GM18511 (cell line): ENCODE measurements around the gene GDPD4.

Source experiments
- ATAC-seq: cut with Tn5 transposase; IDR thresholded peaks from one replicate; pipeline ENCODE4 v1.9.1; 2021; ENCODE audit warnings: mild to moderate bottlenecking, moderate library complexity; ENCODE audit not compliant: unreplicated experiment

The GDPD4 gene, protein sequence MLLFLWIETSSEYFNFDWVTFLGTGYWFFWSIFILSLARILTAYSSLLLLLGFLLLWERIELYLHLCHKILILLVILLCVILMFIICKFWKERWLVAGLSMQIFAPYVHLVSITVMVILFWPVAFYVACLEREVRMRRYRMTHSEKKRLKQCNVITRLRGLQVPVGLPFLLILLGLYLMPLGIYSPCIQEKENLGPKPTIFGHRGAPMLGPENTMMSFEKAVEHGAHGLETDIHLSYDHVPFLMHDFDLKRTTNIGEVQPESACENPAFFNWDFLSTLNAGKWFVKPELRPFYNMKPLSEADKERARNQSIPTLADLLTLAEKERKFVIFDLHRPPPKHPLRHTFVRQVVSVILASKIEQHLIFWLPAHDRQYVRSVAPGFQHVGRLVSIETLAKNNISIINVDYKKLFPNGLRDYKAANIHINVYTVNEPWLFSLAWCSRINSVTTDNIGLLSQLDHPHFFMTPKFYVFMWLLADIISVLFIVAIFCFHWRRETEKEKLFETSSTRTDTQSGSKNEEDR

DNA sequence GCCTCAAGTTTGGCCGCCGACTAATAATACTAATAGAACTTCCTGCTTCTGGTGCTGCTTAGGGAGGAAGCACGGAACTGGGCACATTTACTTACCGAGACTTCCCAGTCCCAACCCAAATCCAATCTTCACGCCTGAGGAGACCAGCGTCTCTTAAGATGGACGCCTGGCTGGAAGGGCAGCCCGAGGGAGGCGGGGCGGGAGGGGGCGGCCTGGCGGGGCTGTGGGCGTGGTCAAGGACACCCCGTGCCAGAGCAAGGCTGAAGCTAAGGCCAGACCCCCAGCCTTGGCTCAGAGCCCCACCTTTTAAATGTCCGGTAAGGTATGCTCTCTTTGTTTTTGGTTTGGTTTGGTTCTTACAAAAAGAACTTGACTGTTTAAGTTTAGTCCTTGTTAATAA is at the start of gene GDPD4:
GDPD4 (minus strand) TSS at position 177 of the 400 bp plus-strand sequence. CDS start 16,549 bp downstream, outside the sequence.
- no peak for ATAC-seq

DNA sequence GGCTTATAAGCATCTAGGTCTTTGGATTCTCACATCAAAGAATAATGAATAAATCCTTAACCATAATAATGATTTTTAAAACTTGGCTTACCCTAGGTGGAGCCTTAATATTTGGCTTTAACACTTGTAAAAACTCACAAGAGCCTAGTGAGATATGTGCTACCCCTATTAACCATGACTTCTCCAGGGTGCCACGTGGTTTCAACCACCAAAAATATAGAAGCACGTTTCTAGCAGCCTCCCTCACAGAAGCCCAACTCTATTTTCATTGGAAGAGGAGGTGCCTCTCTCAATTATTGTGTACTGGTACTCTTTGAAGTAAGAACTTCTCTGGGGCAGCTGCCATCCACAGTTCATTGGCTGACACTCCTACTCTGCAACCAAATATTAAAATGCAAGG is 46.5 kb upstream of the GDPD4 start:
- no peak for ATAC-seq

DNA sequence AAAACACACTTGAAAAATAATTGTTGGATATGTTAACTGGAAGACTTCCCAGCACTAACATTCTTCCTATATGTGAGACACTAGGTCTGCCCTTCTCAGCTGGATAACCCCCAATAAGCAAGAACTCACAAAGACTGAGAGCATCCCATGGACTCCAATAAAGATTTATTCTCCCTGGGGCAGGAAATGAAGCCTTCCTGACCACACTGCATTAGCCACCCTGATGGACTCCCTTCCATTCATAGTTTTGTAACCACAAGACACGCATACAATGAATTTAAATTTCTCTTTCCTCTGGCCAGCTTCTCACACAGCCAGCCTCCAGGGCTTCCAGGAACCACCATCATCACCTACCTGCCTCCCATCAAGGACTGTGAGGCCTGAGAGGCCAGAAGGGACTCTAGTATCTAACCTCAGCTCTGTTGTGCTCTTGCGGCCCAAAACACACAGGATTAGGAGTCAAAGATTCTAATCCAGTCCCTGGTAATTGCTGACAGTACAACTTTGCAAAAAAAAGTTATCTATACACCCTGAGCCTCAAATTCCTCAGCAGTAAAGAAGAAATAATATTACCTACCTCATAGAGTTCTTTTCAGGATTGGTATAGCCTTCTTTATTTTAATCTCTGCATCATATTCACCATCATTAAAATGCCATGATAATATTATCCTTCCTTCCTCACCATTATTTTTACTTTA is 45.6 kb upstream of the GDPD4 start:
- no peak for ATAC-seq

DNA sequence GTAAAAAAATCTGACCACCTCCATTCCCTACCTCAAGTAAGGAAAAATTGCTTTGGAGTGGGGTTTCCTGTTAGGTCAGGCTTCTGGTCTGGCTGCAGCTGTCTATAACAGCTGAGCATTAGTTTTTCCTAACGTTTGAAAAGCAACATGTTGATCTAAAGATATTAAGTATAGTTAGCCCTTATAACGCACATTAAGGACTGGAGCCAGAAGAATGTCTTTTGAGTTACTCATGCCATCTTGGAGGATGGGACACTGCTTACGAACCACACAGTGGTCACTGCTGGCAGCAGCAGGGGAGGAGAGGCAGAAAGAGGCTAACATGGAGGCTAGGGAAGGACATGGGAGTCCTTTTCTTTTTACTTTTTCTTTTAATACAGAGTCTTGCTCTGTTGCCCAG is 44.1 kb upstream of the GDPD4 start:
- no peak for ATAC-seq

DNA sequence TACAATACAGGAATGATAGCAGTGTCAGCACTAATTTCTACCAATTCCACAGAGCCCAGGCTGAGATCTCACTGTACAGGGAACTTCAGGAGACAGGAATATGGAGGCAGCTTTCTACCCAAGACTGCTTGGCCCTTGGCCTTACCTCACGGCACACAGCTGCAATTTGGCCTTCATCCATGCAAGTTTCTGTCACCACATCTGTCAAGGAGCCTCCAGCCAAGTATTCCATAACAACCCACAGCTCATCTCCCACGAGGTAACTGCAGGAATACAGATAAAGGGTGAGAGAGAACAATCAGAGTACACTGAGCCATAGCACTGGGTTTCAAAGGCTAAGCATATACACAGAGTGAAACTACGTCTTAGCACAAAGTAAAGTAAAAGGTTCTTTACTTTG is 39.0 kb upstream of the GDPD4 start:
- ATAC-seq = no peak

DNA sequence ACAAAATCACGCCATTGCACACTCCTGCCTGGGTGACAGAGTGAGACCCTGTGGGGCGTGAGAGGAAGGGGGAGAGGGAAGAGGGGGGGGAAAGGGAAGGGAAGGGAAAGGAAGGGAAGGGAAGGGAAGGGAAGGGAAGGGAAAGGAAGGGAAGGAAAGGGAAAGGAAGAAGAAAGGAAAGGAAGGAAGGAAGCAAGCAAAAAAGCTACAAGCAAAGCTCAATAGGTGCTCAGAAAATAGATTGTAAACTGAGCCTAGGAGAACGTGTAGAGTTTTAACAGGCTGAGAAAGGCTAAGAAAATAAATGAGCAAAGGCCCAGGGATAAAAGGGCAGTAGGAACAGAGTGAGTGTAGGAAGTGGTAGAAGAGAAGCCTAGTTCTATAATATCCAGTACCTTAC is 30.8 kb upstream of the GDPD4 start:
- no peak for ATAC-seq

DNA sequence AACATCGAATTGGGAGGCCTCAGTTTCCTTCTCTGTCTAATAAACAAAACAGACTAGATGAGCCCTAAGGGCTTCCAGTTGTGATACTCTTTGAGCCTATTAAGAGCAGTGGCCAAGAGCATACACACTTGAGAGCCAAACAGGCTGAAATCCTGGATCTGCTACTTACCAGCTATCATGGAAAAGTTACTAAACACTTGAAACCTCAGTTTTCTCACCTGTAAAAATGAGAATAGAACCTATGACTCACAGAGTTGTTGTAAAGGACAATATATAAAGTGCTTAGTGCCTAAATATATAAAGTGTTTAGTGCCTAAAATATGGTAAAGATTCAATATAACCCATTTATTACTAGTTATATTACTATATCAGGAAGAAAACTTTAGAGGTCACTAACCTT is 23.7 kb upstream of the GDPD4 start:
- ATAC-seq = no peak

DNA sequence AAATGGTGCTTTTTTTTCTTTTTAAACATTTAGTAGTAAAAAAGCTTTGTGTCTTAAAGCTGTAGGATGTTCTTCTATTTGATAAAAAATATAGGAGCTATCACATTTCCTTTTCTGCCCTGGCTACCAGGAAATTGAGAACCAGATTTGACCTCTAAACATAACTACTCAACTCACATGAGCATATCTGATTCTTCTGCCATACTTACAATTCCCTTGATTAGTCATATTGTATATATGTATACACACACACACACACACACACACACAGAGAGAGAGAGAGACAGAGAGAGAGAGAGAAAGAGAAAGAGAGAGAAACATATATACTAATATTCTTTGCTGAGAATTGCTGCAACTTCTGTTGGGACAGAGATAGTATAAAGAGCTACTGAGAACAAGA is 23.0 kb upstream of the GDPD4 start:
- ATAC-seq = no peak

DNA sequence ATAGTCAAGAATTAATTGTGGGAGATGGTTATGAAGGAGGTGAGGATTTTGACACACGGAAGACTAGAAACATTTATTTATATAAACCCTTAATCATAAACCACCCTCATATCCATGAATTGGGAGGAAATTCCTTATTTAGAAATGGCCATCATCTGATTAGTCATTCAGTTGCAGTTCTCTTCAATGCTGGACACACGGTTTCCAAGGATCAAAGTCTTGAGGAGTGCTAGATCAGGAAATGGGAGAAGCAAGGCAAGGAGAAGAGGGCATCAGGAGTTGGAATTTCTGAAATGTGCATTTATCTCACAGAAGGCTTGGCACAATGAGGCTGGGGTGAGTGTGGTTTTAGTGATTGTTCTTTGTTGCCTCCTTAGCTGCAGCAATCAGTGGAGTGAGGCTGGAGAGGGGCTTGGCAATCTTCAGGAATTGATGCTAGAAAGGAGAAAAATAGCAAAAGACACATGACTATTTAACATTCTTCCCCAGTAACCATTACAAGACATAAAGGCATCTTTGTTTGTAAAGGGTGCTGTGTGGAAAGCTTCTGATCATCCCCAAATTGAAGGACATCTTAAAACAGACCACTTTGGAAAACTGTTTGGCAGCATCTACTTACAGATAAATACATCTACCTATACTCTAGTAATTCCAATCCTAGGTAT is 21.6 kb upstream of the GDPD4 start:
- no peak for ATAC-seq

DNA sequence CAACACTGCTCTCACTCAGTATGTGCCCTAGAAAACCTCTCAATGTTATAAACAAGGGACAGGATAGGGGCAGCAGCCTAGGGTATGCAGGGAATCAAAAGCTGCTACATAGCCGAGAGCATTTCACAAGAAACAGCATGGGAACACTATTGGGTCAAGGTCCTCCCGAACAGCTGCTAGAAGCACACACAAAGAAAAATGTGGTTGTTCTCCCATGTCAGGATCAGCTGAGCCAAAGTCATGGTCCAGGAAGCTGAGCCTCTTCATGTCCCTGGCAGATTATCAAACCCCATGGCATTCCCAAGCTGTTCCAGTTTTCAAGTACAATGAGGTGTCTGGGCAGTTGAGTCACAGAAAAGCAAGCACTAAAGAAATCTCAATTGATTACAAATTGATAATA is 21.0 kb upstream of the GDPD4 start:
- no peak for ATAC-seq

DNA sequence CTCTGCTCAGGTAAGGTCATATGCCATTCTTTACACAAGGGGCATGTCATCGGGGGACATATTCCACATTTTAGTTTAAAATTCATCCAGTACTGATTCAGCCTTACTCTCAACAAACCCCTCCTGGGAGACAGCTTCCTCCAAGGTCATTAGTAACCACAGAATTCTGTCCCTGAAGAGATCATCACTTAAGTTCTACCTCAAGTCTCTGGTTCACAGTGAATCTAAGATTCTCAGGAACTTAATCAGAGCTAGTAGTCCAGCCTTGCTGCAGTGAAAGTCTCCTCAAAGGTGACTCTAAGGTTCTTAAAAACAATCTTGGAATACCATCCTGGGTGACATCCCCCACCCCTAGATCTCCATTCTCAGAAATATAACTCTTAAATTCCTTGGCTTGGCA is 18.9 kb upstream of the GDPD4 start:
- no peak for ATAC-seq

DNA sequence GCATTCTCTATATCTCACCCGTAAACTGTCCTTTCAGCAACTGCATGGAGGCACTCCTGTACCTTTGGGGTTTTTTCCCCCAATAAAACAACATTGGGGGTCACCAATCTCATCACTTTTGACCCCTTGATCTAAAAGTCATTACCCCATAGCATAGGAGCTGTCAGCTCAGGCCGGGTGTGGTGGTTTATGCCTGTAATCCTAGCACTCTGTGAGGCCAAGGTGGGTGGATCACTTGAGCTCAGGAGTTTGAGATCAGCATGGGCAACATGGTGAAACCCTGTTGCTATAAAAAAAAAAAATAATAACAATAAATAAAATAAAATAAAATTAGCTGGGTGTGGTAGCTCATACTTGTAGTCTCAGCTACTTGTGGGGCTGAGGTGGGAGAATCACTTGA is 17.1 kb upstream of the GDPD4 start:
- ATAC-seq = no peak

DNA sequence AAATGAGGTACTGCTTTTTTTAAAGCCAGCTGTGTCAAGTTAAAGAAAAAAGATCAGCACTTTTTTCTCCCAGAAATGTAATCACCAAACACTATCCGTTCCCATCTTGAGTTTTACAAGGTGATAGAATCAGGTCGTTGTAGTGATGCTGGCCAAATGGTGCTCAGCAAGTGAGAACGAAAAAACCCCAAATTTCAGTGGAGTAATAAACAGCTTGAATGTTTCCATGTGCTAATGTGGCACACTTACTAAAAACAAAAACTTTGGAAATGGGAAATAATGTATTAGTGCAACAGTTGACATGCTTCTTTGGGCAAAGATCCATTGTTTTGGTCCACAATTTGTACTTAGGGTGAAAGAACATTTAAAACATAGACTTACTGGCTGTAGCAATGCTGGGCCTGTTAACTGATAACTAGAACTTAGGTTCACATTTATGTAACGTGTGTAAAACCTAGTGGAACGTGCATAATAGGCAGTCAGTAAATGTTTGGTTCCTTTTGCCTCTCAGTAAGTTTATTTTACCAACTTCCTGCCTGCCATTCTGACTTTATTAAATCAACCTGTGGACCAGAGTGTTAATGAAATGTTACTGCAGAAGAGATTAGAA is 15.4 kb upstream of the GDPD4 start:
- ATAC-seq = no peak

DNA sequence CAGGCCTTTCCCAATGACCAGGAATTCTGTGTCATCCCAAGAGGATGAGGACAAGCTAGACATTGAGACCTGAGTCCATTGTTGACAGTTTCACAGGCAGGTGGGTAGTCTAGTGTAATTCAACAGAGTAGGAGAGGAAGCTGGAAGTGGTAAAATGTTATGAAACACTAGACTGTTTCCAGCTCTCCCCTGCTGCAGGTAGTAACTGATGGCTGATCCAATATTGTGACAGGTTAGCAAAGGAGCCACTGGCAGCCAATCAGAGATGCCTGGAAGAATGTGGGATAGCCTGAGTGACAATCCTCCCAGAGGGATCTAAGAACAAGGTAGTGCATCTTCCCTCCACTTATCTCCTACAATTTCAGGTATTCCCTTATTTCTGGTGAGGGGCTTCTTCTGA is 10.6 kb upstream of the GDPD4 start:
- ATAC-seq = no peak

DNA sequence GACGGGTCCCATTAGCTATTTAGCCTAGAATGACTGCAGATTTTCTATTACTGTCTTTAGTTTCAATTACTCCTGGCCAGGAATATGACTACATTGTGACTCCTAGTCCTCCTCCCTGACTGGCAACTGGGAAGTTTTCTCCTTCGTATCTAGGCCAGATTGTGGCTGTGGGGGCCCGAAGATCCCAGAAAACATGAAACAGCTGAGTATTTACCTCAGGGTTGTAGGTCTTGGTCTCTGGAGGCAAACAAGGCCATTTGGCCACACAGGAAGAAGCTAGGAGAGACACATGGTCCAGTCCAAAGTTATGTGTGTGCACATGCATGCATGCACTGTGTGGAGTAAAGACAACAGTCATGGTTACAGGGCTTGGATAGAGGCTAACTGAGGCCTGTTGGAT is 10.2 kb upstream of the GDPD4 start:
- ATAC-seq = no peak

DNA sequence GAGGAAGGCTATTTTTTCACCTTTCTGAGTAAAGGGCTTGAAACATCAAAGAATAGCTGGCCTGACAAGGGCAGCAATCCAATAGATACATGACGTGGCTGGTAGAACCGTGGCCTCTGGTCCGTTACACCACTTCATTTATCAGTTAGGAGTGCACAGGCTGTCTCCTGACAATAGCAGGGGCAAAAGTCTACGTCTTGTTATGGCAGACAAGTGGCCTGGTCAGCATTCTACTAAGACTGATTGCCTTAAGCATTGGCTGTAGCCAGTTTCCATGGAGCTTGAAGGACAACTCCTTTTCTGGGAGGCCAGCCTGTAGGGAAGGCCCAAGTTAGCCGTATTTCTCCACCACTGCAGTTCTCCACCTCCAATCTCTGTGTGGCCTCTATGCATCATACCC is 9.2 kb upstream of the GDPD4 start:
- no peak for ATAC-seq

DNA sequence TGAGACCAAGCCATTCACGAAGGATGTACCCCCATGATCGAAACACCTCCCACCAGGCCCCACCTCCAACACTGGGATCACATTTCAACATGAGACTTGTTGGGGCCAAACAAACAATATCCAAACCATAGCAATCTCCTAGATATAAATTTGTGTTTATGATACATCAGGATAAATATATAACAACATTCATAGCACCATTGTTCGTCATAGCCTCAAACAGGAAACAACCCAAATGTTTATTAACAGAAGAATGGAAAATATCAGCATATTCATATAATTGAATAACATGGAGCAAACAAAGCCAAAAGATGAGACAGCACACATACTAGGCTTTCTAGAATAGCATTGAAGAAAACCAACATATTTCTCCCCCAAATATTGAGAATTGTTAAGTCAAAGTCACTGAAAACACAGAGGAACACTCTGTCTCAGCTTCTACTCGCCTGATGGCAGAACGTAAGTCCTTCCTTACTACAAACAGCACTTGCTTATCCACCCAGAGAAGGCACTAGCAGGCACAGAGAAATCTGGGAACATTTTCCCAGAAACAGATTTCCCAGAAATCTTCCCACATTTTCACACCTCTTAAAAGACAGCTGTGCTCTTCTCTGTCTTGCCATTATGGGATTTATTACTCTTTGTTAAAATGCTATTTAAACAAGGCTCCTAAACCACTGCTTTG is 8.1 kb upstream of the GDPD4 start:
- ATAC-seq = no peak

DNA sequence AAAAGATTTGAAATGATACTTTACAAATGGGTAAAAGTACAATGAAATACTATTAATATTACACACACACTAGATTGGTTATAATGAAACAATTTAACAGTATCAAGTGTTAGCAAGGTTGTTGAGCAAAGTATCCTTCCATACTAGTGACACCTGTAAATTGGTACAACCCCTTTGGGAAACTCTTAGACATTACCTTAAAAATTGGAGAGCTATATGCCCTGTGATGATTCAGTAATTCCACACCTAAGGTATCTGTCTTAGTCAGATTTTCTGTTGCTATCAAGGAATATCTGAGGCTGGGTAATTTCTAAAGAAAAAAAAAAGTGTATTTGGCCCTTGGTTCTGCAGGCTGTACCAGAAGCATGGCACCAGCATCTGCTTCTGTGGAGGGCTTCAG is 7.4 kb upstream of the GDPD4 start:
- no peak for ATAC-seq

DNA sequence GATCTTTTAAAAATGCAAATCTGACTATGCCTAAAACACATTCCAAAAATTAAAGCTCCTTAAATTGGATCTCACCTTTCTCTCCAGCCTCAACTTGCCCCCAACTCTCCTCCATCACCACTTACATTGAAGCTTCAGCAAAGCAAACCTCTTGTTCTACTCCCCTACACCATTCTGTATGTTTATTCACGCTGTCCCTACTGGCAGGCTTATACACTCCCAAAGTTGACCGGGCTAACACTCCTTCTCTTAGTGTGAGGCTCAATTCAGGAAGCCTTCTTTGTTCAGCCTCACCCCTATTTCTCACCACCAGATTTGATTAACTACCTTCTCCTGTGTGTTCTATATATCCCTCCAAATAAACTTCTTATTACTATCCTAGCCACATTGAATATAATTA is 1.8 kb upstream of the GDPD4 start:
- no peak for ATAC-seq

DNA sequence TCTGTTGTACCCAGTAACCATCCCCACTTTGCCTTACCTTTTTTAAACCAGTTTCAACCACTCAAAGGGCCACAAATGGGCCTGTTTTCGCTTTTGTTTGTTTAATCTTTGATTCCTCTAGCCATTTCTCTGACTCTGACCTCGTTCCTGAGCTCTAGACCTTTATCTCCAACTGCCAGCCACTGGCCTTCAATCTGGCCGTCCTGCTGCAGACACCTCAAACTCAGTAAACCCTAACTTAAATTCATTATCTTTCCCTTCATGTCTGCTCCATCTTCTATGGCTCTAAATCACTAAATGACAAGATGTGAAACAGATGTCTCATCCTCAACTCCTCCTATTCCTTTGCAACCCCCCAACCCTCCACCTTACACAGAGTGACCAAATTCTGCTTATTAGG is 1.3 kb upstream of the GDPD4 start:
- no peak for ATAC-seq

DNA sequence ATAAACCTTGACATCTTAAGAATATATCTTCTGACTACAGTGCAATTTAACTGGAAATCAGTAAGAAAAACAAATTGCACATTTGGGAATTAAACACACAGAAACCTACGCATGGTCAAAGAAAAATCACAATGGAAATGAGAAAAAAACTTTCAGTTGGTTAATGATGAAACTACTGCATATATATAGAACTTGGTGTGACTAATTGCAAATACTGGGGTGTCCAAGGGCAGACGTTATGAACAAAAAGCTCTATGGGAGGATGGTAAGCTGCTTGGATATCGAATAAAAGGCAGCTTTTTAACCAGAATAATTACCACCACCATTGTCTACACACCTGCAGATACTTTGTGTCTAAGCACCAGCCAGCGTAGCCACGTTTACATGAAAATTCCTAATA is 791 bp downstream of the GDPD4 start:
- no peak for ATAC-seq
